ENCODE data around the gene SULF2.

Gene SULF2

DNA sequence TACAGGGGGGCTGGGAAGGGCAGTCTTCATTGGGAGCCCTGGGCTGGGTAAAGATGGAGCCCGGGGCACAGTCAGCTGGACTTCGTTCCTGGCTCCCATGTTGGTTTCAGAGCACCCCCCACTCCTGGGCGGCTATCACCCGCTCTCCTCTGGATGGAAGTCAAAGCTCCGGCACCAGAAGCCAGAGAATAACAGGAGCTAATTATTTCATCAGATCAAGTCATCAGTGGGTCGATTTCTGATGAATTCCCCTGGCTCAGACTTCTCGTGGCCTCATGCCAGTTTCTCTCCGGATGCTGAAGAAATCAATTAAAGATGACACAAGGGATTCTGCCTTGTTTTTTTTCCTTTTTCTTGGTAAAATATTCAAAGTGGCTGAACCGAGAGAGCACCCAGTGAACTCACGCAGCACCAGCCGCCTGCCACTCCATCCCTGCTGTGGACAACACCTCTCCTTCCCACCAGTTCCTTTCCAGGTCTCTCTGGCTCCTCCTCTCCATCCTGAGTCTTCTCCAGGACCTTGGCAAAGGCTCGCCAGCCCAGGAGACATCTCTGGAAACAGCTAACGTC, 22.5 kb downstream of the SULF2 start:
- no peak for DNase-seq (ENCODE audit: low read depth)

DNA sequence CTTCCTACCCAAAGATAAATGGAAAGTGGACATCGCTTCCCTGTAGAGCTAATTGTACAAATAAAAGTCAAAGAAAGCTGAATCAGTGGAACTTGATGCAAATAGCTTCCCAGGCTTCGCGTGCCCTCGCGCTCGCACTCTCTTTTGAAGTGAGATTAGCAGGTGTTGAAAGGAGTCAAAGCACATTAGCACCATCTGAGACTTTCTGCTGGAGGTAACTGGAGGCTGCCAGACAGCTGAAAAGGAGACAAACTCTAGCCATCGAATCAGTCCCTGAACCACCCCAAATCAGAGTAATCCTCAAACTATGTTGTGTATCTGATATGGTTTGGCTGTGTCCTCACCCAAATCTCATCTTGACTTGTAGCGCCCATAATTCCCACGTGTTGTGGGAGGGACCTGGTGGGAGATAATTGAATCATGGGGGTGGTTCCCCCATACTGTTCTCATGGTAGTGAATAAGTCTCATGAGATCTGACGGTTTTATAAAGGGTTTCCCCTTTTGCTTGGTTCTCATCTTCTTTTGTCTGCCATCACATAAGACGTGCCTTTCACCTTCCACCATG, 23.7 kb downstream of the SULF2 start:
- DNase-seq (ENCODE audit: low read depth) = no peak

DNA sequence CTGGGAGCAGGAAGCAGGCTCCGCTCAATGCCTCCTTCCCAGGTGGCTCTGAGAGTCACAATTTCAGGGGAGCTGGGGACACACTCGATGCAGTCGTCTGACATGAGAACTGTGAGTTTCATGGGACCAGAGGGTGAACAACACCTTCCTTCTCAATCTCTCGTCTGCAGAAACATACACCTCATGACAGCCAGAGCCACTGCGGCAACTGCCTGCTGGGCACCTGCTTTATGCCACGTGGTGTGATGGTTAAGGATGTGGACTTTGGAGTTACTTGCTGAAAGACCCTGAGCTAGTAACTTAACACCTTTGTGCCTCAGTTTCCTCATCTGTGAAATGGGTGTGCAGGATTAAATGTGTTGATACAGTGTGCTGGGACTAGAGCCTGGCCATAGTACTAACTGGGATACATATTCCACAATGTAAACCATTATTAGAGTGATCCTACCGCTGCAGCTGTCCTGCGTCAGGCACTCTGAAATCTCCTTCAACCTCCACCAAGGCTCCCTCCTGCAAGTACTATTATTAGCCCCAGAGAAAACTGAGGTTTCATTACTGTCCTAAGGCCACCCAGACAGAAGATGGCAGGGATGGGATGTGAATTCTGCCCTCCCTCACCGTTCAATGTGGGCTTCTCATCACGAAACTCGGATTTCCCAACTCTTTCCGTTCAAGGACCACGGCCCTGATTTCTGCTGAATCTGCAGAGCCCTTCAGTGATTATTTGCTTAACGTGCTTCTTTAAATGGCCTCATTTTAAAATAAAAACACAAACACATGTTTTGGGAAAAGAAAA, 24.4 kb downstream of the SULF2 start:
- DNase-seq (ENCODE audit: low read depth) = no peak

DNA sequence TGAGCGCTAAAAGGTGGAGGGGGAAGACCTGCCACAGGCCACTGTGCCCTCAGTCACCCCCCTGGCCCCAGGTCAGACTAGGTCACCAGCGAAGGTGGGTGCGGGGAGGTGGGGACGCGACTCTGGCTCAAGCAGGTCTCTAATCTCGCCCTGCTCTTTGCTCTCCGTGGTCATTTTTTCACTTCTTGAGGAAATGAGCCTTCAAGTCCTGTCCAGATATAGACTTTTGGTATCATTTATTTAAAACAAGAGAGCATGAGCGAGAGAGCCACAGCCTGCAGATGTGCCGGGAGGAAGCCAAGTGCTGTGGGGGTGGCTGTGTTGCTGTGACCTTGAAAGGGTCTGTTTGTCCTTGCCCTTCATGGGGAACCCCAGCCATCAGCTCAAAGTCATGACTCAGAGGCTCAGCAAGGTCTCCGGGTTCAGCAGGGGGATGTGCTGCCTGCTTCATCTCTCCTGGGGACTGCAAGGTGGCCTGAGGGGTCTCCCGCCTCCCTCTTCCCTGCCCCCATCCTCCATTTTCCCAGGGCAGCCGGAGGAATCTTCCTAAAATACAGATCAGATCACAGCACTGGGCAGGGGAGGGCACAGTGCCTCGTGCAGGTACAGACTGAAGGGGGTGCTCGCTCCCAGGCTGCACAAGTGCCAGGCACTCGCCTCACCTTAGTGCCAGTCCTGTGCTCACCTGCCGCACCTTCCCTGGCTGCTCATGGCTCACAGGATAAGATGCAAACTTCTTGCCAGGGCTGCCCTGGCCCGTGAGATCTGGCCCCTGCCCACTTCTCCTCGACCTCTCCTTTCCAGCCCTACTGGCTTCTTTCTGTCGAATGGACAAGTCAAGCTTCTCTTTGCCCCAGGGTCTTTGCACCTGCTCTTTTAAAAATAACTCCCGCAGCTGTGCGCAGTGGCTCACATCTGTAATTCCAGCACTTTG, 26.5 kb downstream of the SULF2 start:
- no peak for DNase-seq (ENCODE audit: low read depth)

DNA sequence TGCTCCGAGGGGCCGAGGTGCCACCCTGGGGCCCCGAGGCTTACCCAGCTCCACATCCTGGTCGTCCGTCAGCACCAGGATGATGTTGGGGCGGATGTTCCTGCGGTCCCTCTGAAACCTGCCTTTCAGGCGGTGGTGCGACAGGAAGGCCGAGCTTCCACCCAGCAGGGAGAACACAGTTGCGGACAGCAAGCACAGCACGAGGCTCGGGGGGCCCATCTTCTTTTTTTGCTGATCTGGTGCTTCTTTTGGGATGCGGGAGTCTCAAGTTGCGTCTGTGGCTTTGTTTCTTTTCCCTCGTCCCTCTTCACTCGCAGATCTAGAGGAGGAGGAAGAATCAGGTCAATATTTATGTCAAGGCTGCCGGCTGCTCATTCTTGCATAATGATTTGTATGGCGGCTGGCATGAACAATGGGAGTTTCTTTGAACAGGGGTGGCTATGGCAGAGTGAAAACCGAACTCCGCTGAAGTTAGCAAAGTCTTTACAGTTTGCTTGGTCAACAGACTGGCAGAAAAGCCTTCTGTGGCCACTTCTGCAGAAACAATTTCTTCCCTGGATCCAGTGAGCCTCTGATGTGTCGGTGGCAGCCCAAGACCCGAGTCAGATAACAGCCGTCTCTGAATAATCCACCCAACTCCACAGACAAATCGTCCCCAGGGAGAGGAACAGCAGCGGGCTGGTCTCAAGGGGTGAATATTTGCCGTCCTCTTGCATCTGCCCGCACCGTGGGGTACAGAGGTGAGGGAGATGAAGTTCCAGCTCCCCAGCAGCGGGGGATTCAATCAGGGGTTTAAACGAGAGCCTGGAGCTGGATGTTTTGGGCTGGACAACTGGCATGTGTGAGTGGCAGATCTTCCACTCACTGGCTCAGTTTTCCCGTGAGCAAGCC, 27.9 kb downstream of the SULF2 start:
- no peak for DNase-seq (ENCODE audit: low read depth)

DNA sequence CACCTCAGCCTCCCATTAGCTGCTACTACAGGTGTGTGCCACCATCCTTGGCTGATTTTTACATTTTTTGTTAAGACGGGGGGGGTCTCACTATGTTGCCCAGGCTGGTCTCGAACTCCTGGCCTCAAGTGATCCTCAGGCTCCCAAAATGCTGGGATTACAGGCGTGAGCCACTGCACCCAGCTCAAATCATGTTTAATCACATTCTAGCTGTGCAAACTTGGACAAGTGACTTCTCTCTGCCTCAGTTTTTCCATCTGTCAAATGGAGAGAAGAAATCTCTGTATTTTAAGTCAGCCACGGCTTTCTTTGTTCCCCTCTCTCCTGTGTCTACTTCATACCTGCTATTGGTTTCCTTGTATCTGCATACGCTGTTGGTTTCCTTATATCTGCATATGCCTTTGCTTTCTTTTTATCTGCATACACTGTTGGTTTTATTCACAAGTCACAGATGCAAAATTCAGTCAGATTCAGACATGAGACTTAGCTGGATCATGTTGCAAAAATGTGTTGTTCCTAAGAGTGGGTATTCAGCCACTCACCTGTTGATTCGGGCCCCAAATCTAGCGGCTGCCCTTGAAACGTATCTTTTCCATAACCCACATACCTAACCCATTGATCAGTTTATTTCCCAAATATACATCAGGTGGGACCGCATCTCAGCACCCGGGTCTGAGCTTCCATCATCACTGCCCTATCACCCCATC, 30.2 kb downstream of the SULF2 start:
- DNase-seq (ENCODE audit: low read depth) = no peak

DNA sequence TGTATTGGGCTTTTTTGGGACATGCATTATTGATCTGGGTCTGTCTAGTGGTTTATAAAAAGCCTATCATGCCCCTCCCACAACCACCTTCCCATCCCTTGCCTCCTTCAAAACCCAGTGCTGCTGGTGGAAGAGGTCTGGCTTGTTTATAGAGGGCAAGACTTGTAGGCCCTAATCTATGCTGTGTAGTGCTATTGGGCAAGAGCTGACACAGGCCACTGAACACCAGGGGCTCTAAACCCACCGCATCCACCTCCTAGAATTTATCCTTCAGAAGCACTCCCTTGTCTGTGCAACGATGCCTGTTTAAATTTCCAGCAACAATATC, 30.9 kb downstream of the SULF2 start:
- no peak for DNase-seq (ENCODE audit: low read depth)

DNA sequence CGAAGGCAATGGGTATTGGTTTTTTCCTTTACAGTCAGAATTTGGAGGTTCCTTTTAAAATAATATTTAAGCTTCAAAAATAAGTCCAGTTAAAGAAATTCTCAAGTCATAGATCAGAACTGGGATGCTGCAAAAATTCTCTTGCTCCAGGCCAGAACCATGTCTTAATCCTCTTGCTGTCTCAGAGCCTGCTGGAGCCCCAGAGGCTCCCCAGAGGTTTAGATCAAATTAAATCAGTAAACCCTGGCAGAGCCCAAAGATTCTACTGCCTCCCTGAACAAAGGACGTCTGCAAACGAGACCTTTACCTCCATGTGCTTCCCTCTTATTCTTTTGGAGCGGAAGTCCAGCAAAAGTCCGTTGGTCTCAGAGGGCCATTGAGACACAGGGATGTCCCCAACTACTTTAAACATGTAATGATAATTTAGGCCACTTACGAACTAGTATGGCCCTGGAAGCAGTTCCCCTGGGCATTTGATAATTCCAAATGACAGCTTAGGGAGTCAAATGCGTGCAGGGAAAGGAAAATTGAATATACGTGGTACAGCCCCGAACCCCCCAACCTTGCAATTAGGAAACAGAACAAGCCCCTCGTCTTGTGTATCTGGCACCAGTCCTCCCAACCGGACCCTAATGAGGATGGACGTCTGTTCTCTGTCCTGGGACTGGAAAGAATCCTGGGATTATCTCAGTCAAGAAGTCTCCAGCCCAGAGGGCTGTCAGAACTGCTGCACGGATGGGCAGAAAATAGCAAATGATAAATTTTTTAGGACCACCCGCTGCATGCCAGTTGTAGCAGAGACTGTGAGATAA, 31.5 kb downstream of the SULF2 start:
- no peak for DNase-seq (ENCODE audit: low read depth)

DNA sequence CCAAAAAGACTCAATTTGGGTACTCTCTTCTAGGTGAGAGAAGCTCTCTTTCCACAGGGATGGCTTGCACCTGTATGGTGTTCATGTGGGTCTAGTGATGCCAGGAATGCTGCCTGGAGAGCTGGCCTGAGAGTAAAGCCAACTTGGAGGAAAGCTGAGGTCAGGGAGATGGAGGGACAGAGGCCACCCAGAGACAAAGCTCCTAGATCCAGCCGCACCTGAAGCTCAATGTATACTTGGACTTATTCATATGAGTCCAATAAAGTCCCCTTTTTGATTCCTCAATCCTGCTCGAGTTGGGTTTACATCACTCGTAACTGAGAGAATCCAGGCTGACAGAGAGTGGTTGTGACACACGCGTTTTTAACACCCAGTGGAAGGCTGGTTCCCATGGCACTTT, 33.8 kb downstream of the SULF2 start:
- DNase-seq (ENCODE audit: low read depth) = no peak

DNA sequence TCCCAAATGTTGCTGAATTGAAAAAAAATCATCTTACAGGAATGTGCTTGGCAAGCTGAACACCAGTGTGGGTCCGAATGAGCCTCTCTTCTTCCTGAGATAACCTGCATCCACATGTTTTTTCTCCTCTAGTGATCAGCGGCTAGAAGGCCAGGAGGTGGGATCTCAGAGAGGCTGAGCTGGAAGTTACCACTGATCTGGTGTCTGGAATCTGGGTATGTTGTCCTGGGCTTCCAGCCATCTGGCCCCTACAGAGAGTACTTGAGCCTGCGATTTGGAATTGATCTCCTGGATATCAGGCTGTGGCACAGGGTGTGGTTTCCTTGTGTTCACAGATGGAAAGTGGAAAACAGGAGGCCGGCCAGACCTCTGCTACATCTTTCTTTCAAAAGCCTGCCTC, 35.9 kb downstream of the SULF2 start:
- no peak for DNase-seq (ENCODE audit: low read depth)

DNA sequence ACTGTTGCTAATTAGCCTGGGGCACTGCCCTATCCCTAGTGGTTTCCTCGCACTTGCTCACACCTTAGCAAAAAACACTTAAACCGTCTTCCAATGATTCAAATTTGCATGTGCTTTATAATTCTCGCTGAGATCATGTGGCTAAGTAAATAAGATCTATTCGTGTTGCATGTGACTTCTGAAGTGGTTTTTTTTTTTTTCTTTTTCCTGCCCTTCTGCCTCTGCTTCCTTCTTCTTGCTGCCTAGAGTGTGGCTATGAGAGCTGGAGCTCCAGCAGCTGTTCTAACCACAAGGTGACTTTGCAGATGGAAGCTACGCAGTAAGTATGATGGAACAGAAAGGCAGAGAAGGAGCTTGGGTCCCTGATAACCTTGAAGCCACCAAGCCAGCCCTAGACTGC, 36.5 kb downstream of the SULF2 start:
- DNase-seq (ENCODE audit: low read depth) = no peak

DNA sequence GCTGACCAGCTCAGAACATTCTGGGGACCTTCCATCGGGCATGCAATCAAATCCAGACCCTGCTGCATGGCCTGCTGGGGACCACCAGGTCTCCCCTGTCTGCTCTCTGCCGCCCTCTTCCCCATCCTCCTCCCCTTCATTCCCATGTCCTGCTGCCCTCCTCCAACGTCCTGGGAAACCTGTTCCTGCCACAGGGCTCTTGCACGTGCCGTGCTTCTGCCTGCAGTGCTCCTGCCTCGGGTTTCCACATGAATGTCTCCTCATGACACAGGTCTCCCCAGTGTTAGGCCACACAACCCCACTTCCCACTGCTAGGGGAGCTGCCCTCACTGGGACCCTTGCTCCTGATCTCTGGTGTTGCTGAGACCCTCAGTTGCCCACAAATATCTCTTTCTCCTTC, 37.2 kb downstream of the SULF2 start:
- no peak for DNase-seq (ENCODE audit: low read depth)

DNA sequence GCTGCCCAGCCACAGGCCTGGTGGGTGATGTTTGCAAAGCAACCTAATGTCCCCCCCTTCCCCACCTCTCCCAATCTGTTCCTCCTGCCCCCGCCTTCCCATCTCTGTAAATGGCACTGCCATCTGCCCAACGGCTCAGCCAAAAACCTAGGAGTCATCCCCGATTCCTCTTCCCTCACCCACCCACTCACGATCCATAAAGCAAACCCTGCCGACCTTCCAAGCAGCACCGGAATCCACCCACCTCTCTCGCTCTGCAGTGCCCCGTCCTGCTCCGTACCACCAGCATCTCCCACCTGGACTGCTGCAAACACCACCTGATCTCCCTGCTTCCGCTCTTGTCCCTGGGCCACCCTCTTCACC, 37.6 kb downstream of the SULF2 start:
- no peak for DNase-seq (ENCODE audit: low read depth)

DNA sequence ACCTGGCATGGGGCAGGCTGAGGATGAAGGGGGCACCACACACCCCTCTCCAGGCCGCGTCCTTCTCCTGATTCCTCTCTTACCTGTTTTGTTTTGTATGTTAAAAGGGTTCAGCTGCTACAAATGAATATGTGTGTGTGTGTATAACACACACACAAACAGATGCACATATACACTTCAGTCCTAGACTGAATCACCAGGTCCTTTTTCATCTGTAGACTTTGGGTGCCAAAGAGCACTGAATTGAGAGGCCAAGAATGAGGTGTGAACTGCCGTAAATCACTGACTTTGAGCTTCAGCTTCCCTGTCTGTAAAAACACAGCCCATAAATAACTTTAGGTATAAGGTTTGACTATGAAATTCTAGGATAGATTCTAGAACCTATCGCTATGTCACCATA, 40.5 kb downstream of the SULF2 start:
- no peak for DNase-seq (ENCODE audit: low read depth)

DNA sequence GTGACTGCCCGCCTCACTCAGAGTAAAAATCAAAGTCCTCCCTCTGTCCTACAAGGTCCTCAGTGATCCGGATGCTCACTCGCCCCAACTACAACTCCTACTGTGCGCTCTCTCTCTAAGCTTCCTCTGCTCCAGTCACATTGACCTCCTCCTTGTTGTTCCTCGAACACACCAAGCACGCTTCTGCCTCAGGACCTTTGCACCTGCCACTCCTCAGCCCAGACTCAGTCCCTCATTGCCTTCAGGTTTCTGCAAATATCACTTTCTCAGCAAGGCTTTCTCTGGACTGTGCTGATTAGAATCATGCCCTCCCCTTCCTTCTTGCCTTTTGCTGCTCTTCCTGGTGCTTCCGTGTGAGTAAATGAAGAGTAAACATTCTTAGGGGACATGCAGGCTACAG, 41.6 kb downstream of the SULF2 start:
- DNase-seq (ENCODE audit: low read depth) = no peak

DNA sequence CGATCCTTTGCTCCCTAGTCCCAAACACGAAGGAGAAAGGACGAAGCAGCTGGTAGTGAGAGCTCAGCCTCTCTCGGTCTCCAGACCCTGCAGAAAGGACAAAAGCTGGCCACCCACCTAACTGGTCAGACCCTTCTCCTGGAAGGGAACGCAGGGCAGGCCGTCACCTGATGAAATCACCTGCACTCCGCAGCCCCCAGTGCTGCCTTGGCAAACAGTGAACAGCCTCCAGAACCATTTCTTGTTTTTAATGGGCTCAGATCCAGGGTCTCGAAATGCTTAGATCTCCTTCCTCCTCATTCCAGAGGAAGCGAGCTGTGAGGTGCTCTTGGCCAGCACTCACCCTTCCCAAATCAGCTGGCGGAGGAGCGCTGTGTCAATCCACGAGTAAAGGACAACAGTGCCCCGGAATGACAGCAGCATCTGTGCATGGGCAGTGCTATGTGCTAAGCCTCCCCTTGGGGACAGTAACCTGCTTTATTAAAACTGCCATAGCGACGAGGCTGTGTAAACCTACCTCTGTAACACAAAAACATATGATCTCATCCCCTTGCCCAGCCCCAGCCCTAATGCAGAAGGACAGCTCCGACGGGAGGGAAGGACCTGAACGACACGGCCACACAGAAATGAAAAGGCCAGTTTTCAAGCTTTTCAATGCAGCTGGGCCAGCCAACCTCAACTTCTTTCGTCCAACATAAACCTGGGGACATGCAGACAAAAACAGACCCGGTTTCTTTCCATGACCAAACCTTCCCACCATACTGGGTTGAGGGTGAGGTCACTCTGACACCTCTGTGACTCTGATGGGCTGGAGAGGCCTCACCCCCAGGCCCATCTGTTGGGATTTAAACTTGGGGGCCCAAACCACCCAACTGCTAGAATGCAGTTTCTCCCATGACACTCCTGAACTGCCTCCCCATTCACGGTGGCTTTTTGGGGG, 43.3 kb downstream of the SULF2 start:
- no peak for DNase-seq (ENCODE audit: low read depth)

DNA sequence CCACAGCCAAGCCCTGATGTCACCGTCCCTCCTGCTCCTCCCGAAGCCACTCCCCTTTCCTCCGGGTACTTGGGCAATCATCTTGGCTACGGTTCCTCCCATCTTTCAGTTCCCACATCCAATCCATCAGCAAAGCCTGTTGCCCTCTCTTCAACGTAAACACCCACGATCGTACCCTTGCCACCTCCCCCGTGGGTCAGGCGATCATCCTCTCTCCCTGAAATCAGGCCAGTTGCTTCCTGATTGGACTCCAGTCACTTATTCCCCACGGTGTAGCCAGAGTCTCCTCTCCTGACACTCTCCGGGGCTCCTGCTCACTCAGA, 44.5 kb downstream of the SULF2 start:
- DNase-seq (ENCODE audit: low read depth) = no peak

DNA sequence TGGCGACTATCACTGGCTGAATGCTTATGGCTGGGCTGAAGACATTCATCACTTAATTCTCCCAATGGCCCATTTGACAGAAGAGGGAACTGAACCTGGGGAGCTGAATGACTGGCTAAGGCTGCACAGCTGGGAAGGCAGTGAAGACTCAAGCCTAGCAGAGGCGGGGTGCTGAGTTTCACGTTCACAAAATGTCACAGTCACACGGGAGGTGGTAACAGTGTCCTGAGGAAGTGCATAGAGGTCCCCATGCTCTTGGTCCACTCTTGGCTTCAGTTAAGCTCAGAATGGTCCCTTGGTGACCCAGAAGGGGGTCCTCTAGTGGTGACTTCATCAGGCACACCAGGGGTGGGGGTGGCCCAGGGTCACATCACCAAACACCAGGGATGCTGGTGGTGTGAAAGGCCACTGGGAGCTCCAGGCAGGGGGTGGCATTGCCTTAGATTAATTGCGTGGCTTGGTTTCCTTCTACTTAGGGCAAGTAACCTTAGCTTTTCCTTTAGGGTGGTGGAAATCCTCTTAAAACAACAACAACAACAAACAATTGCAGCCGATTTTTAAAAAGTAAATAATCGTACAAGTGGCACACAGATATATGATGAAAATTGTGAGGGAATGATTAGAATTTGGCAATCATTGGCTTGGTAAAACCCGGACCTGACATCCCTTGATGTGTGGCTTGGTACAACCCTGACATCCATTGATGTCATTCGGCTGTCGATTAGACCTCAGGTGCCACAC, 45.0 kb downstream of the SULF2 start:
- no peak for DNase-seq (ENCODE audit: low read depth)

DNA sequence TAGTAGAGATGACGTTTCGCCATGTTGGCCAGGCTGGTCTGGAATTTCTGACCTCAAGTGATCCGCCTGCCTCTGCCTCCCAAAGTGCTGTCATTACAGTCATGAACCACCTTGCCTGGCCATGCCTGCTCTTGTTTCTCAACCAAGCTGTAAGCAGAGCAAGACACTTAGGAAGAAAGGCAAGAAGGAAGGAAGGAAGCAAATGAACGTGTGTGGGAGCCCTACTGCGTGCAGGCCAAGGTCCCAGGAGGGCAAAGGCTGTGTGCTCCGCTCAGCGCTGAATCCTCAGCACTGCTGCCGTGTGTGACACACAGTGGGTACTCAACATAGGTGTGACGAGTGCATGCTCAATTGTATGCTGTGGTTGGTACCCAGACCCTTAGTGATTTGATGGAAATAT, 47.4 kb downstream of the SULF2 start:
- DNase-seq (ENCODE audit: low read depth) = no peak

Measured in stimulated activated CD8-positive, alpha-beta memory T cell treated with anti-CD3 and anti-CD28 coated beads, Interleukin-15, amount 100 ng/mL, for 24 hours (primary cell).